ENCODE measurements around the gene CYP27A1. TPM values are rescaled to one million over a fixed set of nuclear protein-coding genes. Genes with fewer than 3 reads are reported as not detected.

The CYP27A1 gene
- total and polyA plus RNA-seq, 7 donors: 9.3 to 48.4 (median 32.0) TPM

DNA sequence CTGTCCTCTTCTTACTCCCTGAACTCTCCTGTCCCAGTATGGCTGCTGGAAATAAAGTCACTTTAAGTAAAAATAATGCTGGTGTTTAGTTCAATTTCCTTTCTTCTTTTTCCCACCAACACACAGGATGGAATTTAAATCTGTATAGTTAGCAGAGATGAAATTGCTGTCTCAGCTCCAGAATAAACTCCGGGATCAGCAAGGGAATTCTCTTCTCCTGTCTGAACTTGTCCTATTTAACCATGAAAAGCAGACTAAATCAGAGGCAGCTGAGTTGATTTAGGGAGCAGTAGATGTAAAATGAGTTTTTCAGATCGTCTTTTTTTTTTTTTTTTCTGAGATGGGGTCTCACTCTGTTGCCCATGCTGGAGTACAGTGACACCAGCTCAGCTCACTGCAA lies 45.4 kb upstream of the CYP27A1 start:
- H3K4me3 ChIP-seq: no peak overlapping the region
- peaks cover 10 to 39% of the 10 kb centered on the region in 2 donors for H3K36me3 ChIP-seq (ENCODE audit: insufficient read depth in 1 of 2, low read depth in 1 of 2)
- DNase-seq (no peak), ATAC-seq (no peak)
- peaks cover 20% of the 10 kb centered on the region for H3K4me1 ChIP-seq
- no peak overlapping the region for H3K27ac ChIP-seq
- TF ChIP-seq, protein P1, sequence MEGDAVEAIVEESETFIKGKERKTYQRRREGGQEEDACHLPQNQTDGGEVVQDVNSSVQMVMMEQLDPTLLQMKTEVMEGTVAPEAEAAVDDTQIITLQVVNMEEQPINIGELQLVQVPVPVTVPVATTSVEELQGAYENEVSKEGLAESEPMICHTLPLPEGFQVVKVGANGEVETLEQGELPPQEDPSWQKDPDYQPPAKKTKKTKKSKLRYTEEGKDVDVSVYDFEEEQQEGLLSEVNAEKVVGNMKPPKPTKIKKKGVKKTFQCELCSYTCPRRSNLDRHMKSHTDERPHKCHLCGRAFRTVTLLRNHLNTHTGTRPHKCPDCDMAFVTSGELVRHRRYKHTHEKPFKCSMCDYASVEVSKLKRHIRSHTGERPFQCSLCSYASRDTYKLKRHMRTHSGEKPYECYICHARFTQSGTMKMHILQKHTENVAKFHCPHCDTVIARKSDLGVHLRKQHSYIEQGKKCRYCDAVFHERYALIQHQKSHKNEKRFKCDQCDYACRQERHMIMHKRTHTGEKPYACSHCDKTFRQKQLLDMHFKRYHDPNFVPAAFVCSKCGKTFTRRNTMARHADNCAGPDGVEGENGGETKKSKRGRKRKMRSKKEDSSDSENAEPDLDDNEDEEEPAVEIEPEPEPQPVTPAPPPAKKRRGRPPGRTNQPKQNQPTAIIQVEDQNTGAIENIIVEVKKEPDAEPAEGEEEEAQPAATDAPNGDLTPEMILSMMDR (IDR thresholded peaks at IDR 0.05): no peak
- 61 to 75% (median 65%) methylated on average over 2 of the region's 2 CpGs for WGBS, 3 donors
- no peaks in the 10 kb centered on the region for H3K9me3 ChIP-seq
- intact Hi-C loops (cut with DNase I): no loop called here
- H3K27me3 ChIP-seq (ENCODE audit: insufficient read depth in 3 of 3, low read length in 2 of 3): no peaks in the 10 kb centered on the region

DNA sequence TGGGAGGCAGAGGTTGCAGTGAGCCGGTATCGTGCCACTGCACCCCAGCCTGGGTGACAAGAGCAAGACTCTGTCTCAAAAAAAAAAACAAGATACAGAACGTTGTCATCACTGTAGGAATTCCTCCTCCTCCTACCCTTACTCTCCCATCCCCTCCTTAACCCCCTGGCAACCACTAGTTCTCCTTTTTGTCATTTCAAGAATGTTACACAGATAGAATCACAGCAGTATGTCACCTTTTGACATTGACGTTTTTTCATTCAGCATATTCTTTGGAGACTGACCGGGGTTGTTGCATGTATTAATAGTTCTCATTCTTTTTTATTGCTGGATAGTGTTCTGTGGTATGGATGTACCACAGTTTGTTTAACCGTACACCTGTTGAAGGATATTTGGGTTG lies 38.9 kb upstream of the CYP27A1 start:
- Histone ChIP-seq H3K27ac (no peak overlapping the region), H3K4me3 (no peak overlapping the region), H3K27me3 (ENCODE audit: insufficient read depth in 3 of 3, low read length in 2 of 3) (no peaks in the 10 kb centered on the region), H3K9me3 (no peaks in the 10 kb centered on the region), H3K4me1 (peaks cover 12% of the 10 kb centered on the region), H3K36me3 (ENCODE audit: insufficient read depth in 1 of 2, low read depth in 1 of 2) (peaks cover 14 to 72% of the 10 kb centered on the region in 2 donors)
- ATAC-seq (no peak), DNase-seq (no peak)
- TF ChIP-seq, protein P1 (IDR thresholded peaks at IDR 0.05): no peak
- WGBS, 3 donors: 50 to 70% (median 51%) methylated on average over 6 of the region's 6 CpGs
- intact Hi-C loops (cut with DNase I): no loop called here

DNA sequence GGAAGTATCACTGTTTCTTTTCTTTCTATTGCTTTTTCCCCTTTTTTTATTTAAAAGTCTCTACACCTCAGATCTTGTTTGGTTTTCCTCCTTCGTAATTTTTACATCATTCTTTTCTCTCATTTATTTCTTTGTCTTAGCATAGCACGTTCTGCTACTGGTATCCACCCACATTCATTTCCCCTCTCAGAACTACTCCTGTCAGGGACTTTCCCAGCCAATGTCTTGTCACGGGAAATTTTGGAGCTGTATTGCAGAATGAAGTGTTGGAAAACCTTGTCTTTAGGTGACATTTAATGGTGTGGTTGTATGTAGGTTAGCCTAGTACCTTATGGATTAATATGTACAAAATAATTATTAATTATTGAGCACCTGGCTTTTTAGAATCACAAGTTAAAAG lies 37.3 kb upstream of the CYP27A1 start:
- Histone ChIP-seq H3K36me3 (ENCODE audit: insufficient read depth in 1 of 2, low read depth in 1 of 2) (peaks cover 20 to 72% of the 10 kb centered on the region in 2 donors), H3K27me3 (ENCODE audit: insufficient read depth in 3 of 3, low read length in 2 of 3) (no peaks in the 10 kb centered on the region), H3K4me1 (peaks cover 12% of the 10 kb centered on the region), H3K9me3 (no peaks in the 10 kb centered on the region), H3K4me3 (no peak overlapping the region), H3K27ac (no peak overlapping the region)
- TF ChIP-seq, protein P1 (IDR thresholded peaks at IDR 0.05): no peak
- no peak for ATAC-seq
- WGBS, 3 donors: 64 to 70% (median 66%) methylated on average over 3 of the region's 3 CpGs
- no peak for DNase-seq
- intact Hi-C loops (cut with DNase I): no loop called here

DNA sequence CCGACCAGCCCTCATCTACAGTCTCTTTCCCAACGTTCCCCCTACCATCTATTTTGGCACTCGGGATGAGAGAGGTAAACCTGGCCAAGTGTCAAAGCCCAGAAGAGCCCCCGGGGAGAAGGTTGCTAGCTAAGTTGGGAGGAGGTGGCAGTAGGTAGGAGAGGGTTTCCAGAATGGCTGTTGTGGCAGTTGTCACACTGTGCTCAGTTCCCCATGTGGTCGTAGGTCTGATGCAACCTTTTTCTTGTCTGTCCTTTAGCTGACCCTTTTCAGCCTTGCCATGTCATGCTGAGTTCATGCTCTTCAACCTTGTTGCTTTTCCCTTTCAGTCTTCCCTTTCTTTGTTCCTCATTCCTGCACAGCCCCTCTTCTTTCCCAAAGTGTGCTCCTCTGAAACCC lies 36.8 kb upstream of the CYP27A1 start:
- Histone ChIP-seq H3K4me3 (no peak overlapping the region), H3K27ac (no peak overlapping the region), H3K27me3 (ENCODE audit: insufficient read depth in 3 of 3, low read length in 2 of 3) (no peaks in the 10 kb centered on the region), H3K9me3 (no peaks in the 10 kb centered on the region), H3K4me1 (peaks cover 12% of the 10 kb centered on the region), H3K36me3 (ENCODE audit: insufficient read depth in 1 of 2, low read depth in 1 of 2) (peaks cover 19 to 72% of the 10 kb centered on the region in 2 donors)
- TF ChIP-seq, protein P1 (IDR thresholded peaks at IDR 0.05): no peak
- DNase-seq (no peak), ATAC-seq (peak; percentile 46 to 60 (median 53))
- intact Hi-C loops (cut with DNase I): no loop called here
- 62 to 82% (median 65%) methylated on average over 5 of the region's 5 CpGs for WGBS, 3 donors

Measured in psoas muscle (tissue), 8 donors.